K562 (cell line): ENCODE data around the gene ZNF598. TPM values are rescaled to one million over a fixed set of nuclear protein-coding genes. Genes with fewer than 3 reads are reported as not detected.
A peak's percentile ranks its signal among the peaks of the same experiment; 100 is the strongest.

Experiments
- CHD2 ChIP-seq: IDR thresholded peaks from 2 replicates; pipeline ENCODE4 v1.6.1; 2011; ENCODE audit warnings: low read depth, low read length
- ELF1 ChIP-seq: fragments of 200-800 bp; sonication (Bioruptor generic); IDR thresholded peaks from 2 replicates; pipeline ENCODE4 v1.6.1; 2016; ENCODE audit warnings: missing genetic modification characterization, missing compliant biosample characterization
- HDAC2 ChIP-seq: fragments of 450-650 bp; IDR thresholded peaks from 2 replicates; pipeline ENCODE4 v1.6.1; 2016; ENCODE audit warnings: mild to moderate bottlenecking
- NFXL1 ChIP-seq: fragments of 450-650 bp; formaldehyde crosslinking; IDR thresholded peaks from 2 replicates; pipeline ENCODE4 v1.4.0; 2021; ENCODE audit warnings: mild to moderate bottlenecking
- NUFIP1 ChIP-seq: fragments of 450-650 bp; IDR thresholded peaks from 2 replicates; pipeline ENCODE4 v1.6.1; 2018; ENCODE audit not compliant: partially characterized antibody
- PHF20 ChIP-seq: fragments of 450-650 bp; IDR thresholded peaks from 2 replicates; pipeline ENCODE4 v1.6.1; 2018; ENCODE audit not compliant: partially characterized antibody
- RAD51 ChIP-seq: fragments of 450-650 bp; IDR thresholded peaks from 2 replicates; pipeline ENCODE4 v1.7.1; 2016; ENCODE audit warnings: low read depth, mild to moderate bottlenecking, borderline replicate concordance
- SRSF3 ChIP-seq: fragments of 200-400 bp; formaldehyde crosslinking; IDR thresholded peaks from 2 replicates; pipeline ENCODE4 v1.6.1; 2016; ENCODE audit warnings: mild to moderate bottlenecking, low read length, moderate library complexity; ENCODE audit not compliant: insufficient read depth
- THRAP3 ChIP-seq: fragments of 450-650 bp; IDR thresholded peaks from 2 replicates; pipeline ENCODE4 v1.6.1; 2016; ENCODE audit warnings: mild to moderate bottlenecking, inconsistent platforms, borderline replicate concordance
- TSC22D4 ChIP-seq: fragments of 450-650 bp; IDR thresholded peaks from 2 replicates; pipeline ENCODE4 v1.6.1; 2016; ENCODE audit warnings: missing genetic modification characterization, missing biosample characterization, control low read depth
- ZNF644 ChIP-seq: fragments of 200-800 bp; sonication (Bioruptor generic); IDR thresholded peaks from 2 replicates; pipeline ENCODE4 v1.6.1; 2016; ENCODE audit warnings: low read depth, missing genetic modification characterization, missing compliant biosample characterization
- ZSCAN29 ChIP-seq: fragments of 450-650 bp; IDR thresholded peaks from 2 replicates; pipeline ENCODE4 v1.6.1; 2017
- polyA plus RNA-seq, 8 experiments: library from polyadenylated mRNA; depleted of rRNA in 4 of 8; stranded (reverse) in 5 of 8; unstranded in 3 of 8; fragments of >200 nt; fragmentation: Nextera tagmentation in 2 of 8; fragmentation: Illumina TruSeq in 1 of 8; extraction: Ambion mirVana in 2 of 8; extraction: Trizol in 1 of 8; gene quantifications; 2 replicates each; pipeline versions ENCODE4 v1.2.1 to v1.2.3, GENCODE V29; 2011 to 2014; ENCODE audit warnings: inconsistent platforms in 1 of 8, missing spikeins in 1 of 8
- total RNA-seq, 7 experiments: library from RNA; depleted of rRNA in 6 of 7; stranded (reverse); fragments of >200 nt in 6 of 7; fragmentation: Illumina TruSeq in 2 of 7; extraction: Trizol in 2 of 7; gene quantifications; 2 replicates each; pipeline versions ENCODE4 v1.2.1 to v1.2.3, GENCODE V29; 2011 to 2021; ENCODE audit warnings: low replicate concordance in 1 of 7
- TF ChIP-seq, protein P1 (sequence below), 2 experiments: fragments of 450-650 bp; IDR thresholded peaks; 2 replicates each; pipeline ENCODE4 v1.6.1; 2016; ENCODE audit warnings: mild to moderate bottlenecking in 2 of 2, borderline replicate concordance in 1 of 2, low read depth in 1 of 2, moderate library complexity in 1 of 2
- TF ChIP-seq, protein P2 (sequence below): sonication (generic); formaldehyde crosslinking; IDR thresholded peaks from 2 replicates; pipeline ENCODE4 v1.8.1; 2023; ENCODE audit warnings: mild to moderate bottlenecking, missing genetic modification reagents, moderate library complexity
- TF ChIP-seq, protein P3 (sequence below), 2 experiments: fragments of 450-650 bp in 1 of 2; IDR thresholded peaks; 2 replicates each; pipeline ENCODE4 v1.6.1; 2011 to 2017; ENCODE audit warnings: low read depth in 2 of 2, antibody characterized with exemption in 1 of 2, borderline replicate concordance in 1 of 2, low read length in 1 of 2, mild to moderate bottlenecking in 1 of 2, mixed read lengths in 1 of 2; ENCODE audit not compliant: control insufficient read depth in 1 of 2

The ZNF598 gene
- total and polyA plus RNA-seq, 9 of the 15 experiments (the other 6 are each of a cell fraction or from before 2014, with no cell fraction given) = 0.11 to 115 (median 29.6) TPM

DNA sequence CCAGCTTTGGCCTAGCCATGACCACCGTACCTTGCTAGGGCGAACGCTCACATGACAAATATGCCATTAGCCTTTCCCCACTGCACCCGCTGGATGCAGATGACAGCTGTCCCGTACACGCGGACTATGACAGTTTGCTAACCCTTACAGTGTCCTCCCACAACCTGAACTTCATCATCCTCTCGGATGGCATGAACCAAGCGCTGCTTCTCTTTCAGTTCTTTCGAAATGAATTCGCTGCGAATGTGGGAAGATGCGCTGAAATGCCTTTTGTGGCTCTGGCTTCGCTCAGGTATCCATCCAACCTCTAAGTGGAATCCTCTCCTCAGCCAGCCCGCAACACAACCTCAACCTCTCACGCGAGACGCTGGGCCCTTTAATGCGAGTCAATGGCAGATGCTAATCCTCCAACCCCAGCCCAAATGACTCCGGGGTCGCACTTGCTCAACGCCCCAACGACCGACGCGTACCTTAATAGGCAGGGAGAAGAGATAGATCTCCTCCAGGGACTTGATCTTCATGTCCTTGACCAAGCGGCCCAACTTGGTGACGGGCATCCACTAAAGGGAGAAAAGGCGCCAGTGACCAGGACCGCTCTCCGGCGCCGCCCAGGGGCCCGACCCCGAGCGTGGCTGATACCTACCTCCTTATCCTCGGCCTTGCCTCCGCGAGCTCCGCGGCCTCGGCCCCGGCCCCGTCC, 45.7 kb downstream of the ZNF598 start (continued):
- TF ChIP-seq, protein P1, sequence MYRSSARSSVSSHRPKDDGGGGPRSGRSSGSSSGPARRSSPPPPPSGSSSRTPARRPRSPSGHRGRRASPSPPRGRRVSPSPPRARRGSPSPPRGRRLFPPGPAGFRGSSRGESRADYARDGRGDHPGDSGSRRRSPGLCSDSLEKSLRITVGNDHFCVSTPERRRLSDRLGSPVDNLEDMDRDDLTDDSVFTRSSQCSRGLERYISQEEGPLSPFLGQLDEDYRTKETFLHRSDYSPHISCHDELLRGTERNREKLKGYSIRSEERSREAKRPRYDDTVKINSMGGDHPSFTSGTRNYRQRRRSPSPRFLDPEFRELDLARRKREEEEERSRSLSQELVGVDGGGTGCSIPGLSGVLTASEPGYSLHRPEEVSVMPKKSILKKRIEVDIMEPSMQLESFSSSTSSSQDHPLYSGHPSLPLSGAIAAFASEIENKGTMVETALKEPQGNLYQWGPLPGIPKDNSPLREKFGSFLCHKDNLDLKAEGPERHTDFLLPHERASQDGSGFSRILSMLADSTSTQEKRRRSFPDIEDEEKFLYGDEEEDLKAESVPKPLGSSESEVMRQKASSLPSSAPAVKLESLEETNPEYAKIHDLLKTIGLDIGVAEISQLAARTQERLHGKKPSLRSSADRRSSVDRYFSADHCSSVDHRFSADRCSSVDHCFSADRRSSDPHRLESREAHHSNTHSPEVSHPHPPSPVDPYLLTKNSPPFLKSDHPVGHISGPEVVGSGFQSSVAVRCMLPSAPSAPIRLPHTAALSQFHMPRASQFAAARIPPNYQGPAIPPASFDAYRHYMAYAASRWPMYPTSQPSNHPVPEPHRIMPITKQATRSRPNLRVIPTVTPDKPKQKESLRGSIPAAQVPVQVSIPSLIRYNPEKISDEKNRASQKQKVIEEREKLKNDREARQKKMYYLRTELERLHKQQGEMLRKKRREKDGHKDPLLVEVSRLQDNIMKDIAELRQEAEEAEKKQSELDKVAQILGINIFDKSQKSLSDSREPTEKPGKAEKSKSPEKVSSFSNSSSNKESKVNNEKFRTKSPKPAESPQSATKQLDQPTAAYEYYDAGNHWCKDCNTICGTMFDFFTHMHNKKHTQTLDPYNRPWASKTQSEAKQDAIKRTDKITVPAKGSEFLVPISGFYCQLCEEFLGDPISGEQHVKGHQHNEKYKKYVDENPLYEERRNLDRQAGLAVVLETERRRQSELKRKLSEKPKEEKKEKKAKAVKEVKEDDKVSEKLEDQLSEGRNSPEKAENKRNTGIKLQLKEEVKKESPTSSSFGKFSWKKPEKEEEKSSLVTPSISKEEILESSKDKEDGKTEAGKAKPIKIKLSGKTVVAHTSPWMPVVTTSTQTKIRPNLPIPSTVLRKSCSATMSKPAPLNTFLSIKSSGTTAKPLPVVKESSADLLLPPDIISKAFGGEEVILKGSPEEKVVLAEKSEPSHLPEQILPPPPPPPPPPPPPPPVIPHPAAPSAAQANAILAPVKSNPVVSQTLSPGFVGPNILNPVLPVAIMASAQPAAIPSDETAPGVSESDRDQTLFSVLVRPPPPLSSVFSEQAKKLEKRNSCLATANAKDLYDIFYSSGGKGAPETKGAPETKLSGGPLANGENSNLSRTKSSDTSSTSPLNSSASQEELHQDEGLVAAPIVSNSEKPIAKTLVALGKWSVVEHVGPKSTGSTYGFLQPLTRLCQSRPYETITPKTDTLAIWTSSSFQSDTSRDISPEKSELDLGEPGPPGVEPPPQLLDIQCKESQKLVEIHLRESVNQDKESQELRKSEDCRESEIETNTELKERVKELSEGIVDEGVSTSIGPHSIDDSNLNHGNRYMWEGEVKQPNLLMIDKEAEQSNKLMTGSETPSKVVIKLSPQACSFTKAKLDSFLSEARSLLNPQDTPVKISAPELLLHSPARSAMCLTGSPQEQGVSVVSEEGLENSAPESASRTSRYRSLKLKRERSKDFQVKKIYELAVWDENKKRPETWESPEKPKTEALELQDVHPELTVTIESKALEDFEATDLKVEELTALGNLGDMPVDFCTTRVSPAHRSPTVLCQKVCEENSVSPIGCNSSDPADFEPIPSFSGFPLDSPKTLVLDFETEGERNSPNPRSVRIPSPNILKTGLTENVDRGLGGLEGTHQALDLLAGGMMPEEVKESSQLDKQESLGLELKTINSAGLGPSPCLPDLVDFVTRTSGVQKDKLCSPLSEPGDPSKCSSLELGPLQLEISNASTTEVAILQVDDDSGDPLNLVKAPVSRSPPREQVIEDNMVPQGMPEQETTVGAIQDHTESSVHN (IDR thresholded peaks at IDR 0.05; ENCODE audit: borderline replicate concordance in 1 of 2, low read depth in 1 of 2) = no peak
- TF ChIP-seq TSC22D4 (no peak), NUFIP1 (no peak), SRSF3 (peak; percentile 86; the same call in 1 of the 2 replicates), THRAP3 (0 out of 2 replicates have a peak, but pooled peaks have one; percentile 43), PHF20 (no peak), NFXL1 (0 out of 2 replicates have a peak, but pooled peaks have one; percentile 10), CHD2 (peak; percentile 62), RAD51 (0 out of 2 replicates have a peak, but pooled peaks have one; percentile 8), HDAC2 (no peak), ELF1 (tag) (no peak), ZNF644 (tag) (no peak), ZSCAN29 (0 out of 2 replicates have a peak, but pooled peaks have one; percentile 1)
- TF ChIP-seq, protein P2, sequence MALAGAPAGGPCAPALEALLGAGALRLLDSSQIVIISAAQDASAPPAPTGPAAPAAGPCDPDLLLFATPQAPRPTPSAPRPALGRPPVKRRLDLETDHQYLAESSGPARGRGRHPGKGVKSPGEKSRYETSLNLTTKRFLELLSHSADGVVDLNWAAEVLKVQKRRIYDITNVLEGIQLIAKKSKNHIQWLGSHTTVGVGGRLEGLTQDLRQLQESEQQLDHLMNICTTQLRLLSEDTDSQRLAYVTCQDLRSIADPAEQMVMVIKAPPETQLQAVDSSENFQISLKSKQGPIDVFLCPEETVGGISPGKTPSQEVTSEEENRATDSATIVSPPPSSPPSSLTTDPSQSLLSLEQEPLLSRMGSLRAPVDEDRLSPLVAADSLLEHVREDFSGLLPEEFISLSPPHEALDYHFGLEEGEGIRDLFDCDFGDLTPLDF = peak; percentile 59; the same call in 1 of the 2 replicates
- TF ChIP-seq, protein P3, sequence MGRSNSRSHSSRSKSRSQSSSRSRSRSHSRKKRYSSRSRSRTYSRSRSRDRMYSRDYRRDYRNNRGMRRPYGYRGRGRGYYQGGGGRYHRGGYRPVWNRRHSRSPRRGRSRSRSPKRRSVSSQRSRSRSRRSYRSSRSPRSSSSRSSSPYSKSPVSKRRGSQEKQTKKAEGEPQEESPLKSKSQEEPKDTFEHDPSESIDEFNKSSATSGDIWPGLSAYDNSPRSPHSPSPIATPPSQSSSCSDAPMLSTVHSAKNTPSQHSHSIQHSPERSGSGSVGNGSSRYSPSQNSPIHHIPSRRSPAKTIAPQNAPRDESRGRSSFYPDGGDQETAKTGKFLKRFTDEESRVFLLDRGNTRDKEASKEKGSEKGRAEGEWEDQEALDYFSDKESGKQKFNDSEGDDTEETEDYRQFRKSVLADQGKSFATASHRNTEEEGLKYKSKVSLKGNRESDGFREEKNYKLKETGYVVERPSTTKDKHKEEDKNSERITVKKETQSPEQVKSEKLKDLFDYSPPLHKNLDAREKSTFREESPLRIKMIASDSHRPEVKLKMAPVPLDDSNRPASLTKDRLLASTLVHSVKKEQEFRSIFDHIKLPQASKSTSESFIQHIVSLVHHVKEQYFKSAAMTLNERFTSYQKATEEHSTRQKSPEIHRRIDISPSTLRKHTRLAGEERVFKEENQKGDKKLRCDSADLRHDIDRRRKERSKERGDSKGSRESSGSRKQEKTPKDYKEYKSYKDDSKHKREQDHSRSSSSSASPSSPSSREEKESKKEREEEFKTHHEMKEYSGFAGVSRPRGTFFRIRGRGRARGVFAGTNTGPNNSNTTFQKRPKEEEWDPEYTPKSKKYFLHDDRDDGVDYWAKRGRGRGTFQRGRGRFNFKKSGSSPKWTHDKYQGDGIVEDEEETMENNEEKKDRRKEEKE (IDR thresholded peaks at IDR 0.05; ENCODE audit: borderline replicate concordance in 1 of 2, control insufficient read depth in 1 of 2, low read depth in 2 of 2, low read length in 1 of 2) = 0 out of 4 replicates have a peak, but pooled peaks of 1 of the 2 experiments have one; percentile 20
